Body of pancreas (tissue), 4 donors: ENCODE results near the gene EPN2.

Source experiments
- POLR2A ChIP-seq, 3 donors: fragments of 450-650 bp; IDR thresholded peaks; one replicate each; pipeline ENCODE4 v1.6.1; 2016; ENCODE audit warnings: antibody characterized with exemption in 3 of 3, mild to moderate bottlenecking in 2 of 3
- TF ChIP-seq, protein P1 (sequence below), 7 experiments: fragments of 450-650 bp in 4 of 7; fragments of 200-600 bp in 3 of 7; sonication (generic) in 3 of 7; IDR thresholded peaks; one replicate each; pipeline ENCODE4 v1.5.1; 2016 to 2019; ENCODE audit warnings: antibody characterized with exemption in 7 of 7

DNA sequence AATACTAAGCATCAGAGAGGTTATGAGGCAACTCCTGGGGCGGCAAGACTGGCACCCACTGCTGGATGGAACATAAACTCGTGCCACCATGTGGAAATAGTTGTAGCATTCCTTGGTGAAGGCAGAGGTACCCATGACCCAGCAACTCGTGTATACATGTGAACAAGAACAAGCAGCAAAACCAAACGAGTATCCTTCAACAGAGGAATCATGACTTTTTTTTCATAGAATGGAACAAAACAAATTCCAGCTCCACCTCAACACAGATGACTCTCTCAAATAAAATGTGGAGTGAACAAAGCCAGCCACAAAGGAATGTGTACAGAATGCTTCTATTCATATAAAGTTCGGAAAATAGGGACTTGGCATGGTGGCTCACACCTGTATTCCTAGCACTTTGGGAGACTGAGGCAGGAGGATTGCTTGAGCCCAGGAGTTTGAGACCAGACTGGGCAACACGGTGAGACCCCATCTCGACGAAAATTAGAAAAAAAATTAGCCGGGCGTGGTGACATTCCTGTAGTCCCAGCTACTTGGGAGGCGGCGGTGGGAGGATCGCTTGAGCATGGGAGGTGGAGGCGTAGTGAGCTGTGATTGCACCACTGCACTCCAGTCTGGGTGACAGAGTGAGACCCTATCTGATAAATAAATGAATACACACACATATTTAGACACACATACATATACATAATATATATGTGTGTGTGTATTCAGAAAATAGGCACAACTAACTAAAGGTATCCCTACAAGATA lies 90.0 kb downstream of the EPN2 start:
- TF ChIP-seq POLR2A (IDR thresholded peaks at IDR 0.05): no peak
- TF ChIP-seq, protein P1, sequence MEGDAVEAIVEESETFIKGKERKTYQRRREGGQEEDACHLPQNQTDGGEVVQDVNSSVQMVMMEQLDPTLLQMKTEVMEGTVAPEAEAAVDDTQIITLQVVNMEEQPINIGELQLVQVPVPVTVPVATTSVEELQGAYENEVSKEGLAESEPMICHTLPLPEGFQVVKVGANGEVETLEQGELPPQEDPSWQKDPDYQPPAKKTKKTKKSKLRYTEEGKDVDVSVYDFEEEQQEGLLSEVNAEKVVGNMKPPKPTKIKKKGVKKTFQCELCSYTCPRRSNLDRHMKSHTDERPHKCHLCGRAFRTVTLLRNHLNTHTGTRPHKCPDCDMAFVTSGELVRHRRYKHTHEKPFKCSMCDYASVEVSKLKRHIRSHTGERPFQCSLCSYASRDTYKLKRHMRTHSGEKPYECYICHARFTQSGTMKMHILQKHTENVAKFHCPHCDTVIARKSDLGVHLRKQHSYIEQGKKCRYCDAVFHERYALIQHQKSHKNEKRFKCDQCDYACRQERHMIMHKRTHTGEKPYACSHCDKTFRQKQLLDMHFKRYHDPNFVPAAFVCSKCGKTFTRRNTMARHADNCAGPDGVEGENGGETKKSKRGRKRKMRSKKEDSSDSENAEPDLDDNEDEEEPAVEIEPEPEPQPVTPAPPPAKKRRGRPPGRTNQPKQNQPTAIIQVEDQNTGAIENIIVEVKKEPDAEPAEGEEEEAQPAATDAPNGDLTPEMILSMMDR (IDR thresholded peaks at IDR 0.05): no peak
